ENCODE results near the gene INTS15. TPM values are rescaled to one million over a fixed set of nuclear protein-coding genes. Genes with fewer than 3 reads are reported as not detected.

INTS15 gene
- polyA plus RNA-seq, result 2.0 and 3.0 TPM in 2 replicates

DNA sequence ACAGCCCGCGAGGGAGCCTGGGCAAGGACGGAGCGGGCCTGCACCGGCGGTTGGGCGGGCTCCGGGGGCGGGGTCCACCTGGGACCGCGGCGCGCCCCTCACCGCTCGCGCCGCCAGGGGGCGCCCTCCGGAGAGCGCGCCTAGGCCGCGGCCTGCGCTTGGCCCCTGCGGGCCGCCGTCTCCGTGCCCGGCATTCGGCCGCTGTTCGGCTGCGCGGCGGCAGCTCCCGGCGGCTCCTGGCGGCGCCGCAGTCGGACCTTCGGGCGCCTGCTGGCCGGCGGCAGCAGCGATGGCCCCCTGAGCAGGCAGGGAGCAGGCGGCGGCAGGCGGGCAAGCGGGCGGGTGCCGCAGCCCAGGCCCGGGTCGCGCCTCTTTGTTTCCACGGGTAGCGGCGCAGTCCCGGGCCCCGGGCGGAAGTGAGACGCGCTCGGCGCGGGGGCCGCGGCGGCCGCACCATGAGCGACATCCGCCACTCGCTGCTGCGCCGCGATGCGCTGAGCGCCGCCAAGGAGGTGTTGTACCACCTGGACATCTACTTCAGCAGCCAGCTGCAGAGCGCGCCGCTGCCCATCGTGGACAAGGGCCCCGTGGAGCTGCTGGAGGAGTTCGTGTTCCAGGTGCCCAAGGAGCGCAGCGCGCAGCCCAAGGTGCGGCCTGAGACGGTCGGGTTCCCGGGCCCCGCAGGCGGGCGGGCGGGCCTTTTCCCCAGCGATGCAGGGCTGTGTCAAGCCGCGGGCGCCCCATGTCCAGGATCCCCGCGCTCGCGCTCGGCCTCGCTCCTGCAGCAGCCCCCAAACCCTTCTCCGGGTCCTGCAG lies at the start of gene INTS15:
INTS15 (plus strand) TSS at position 193 of the 816 bp plus-strand sequence; CDS start at position 456, 263 bp downstream.

GRCh38 chr7:6551016-6551511 lies 38.8 kb upstream of the INTS15 start, which contains the start of gene GRID2IP:
Gene GRID2IP, minus strand, starts transcription at chr7:6551461. Its CDS starts 25 bp downstream, at chr7:6551436.

GRCh38 chr7:6577369-6578113 lies 12.3 kb upstream of the INTS15 start, which contains the start of gene ZDHHC4:
Gene ZDHHC4, plus strand, starts transcription at chr7:6577454. Its CDS starts 3,108 bp downstream, at chr7:6580562.

DNA sequence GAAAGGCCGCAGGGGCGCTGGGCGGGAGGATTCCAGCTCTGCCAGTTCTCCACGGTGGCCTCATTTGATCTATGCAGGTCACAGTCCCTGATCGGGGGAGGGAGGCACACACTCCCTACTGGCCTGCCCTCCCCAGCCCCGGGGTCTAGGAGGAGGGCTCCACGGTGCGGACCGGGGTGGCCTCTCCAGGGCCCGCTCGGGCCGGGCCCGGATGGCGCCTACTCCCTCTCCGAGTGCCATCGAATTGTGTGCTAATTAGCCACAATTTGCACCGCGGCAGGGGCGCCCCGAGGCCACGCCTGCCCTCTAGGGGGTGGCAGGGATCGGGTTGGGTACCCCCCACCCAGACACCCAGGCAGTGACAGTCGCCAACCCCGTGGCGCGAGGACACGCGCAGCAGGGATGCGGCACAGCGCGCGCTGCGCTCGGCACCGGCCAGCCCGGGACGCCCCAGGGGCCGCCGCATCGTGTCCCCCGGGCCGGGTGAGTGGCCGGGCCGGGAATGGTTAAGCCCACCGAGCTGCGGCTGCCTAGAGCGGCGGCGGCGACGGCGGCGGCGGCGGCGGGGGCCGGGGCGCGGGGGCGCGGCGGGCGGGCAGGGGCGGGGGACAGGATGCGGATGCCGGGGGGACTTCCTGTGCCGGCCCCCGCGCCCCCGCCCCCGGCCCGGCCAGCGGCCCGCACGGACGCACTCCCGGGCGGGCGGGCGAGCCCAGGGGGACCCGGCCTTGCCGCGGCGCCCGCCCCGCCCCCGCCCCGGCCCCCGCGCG lies 25.3 kb downstream of the INTS15 start, which contains the start of gene ZNF853:
ZNF853 (plus strand) TSS at position 658 of the 770 bp plus-strand sequence. CDS start 565 bp downstream, outside the sequence.

GRCh38 chr7:6636741-6637543 lies 47.1 kb downstream of the INTS15 start, which contains the start of gene ZNF316:
Gene ZNF316, plus strand, starts transcription at chr7:6637318. Its CDS starts 5,092 bp downstream, at chr7:6642410.

Other genes starting within 250 kb of the INTS15 start
- 324 and 370 TPM in 2 replicates for gene FAM220A, start 241.1 kb upstream of the INTS15 start, polyA plus RNA-seq
- 249 and 312 TPM in 2 replicates for gene RAC1, start 215.5 kb upstream of the INTS15 start, polyA plus RNA-seq
- 6.4 and 9.4 TPM in 2 replicates for gene DAGLB, start 142.1 kb upstream of the INTS15 start, polyA plus RNA-seq
- 29.6 and 45.9 TPM in 2 replicates for gene KDELR2, start 105.9 kb upstream of the INTS15 start, polyA plus RNA-seq
- 1.2 and 1.7 TPM in 2 replicates for gene GRID2IP, start 38.6 kb upstream of the INTS15 start, polyA plus RNA-seq
- gene ZDHHC4, start 12.6 kb upstream of the INTS15 start, polyA plus RNA-seq, result 36.5 and 51.9 TPM in 2 replicates
- not detected in 2 replicates for gene ZNF853, start 25.6 kb downstream of the INTS15 start, polyA plus RNA-seq
- 0.04 and 0.07 TPM in 2 replicates for gene ZNF316, start 47.3 kb downstream of the INTS15 start, polyA plus RNA-seq
- gene ZNF12, start 116.9 kb downstream of the INTS15 start, polyA plus RNA-seq, result 18.1 and 23.9 TPM in 2 replicates
- 0.47 TPM in 1 of 2 replicates, not detected in the other for gene RSPH10B2, start 164.1 kb downstream of the INTS15 start, polyA plus RNA-seq
- 41.2 and 41.5 TPM in 2 replicates for gene CCZ1B, start 236.3 kb downstream of the INTS15 start, polyA plus RNA-seq

Measured in Purkinje cell (primary cell).